Measurements from ENCODE around the gene GABPA.

DNA sequence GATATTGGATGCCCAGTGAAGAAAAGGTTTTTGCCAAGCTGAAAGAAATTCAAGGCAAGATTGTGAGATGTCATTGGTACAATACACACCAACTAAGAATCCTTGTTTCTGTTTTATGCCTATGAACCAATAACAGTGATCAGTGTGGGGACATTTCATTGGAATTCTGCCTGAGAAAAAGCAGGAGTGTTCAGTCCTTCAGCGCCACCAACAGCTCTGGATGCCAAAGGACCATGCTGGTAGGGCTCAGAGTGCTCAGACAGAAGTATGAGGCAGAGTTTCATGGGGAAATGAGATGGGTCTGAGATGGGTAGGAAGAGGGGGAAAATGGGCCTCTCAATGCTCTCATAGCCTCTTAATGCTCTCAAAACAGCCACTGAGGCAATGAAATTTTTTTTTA, 56.5 kb downstream of the GABPA start:
- TF ChIP-seq SUZ12 (IDR thresholded peaks at IDR 0.05; ENCODE audit: extremely low read depth, insufficient read depth, insufficient read length): no peak
- no peak for TF ChIP-seq YY1 (IDR thresholded peaks at IDR 0.05; ENCODE audit: insufficient read depth, insufficient read length)

Measured in NT2/D1 (cell line).